Activated CD4-positive, CD25-positive, alpha-beta regulatory T cell treated with anti-CD3 and anti-CD28 coated beads, Interleukin-2, amount 50 U/mL, for 16 hours (primary cell): ENCODE measurements around the gene HPX.

Experiments used
- DNase-seq: peaks from one replicate; pipeline ENCODE4 v3.0.0-alpha.2; 2020; ENCODE audit warnings: low read depth, low spot score

The HPX gene

DNA sequence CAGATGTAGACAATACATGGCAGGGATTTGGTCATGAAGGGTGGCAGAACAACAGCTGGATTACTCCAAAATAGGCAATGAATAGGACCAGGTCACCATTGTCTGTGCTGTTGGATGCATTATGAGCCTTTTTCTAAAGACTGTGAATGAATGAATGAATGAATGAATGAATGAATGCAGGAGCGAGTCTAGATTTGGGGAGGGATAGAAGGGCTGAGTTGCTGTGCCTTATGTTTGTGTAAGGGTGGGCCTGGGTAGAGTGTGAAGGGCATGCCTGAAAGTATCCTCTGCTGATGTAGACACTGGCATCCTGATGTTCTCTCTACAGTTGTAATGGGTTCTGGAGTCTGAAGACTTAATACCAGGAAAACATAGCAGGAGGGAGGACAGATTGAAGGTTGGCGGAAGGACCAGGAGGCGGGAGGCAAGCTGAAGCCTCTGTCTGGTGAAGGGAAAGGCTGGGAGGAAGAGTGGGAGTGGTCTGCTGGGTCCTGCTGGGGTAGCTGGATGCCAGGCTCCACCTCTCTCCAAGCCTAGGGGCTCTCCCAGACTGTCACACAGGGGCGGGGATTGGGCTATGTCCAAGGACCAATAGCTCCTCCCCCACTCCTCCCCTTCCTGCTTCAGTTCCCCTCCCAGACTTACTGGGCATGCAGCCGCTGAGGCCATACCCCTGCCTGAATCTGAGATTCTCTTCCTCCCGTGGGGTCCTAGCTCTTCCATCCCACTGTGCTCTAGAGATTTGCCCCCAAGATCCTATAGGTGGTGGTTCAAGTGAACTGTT, 28.1 kb upstream of the HPX start:
- DNase-seq = no peak

DNA sequence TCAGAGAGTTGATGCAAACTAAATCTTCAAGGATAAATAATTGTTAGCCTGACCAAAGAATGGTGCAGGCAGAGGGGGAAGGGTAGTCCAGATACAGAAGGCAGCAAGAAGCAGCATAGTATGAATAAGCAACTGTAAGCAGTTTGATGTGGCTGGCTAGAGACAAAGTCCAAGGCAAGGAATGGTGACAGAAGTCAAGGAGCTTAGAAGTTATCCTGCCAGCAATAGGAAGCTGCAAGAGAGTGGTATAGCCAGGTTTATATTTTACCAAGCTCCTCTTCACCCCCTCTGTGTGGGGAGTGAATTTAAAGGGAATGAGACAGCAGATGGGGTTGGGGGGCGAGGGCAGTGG, 18.3 kb upstream of the HPX start:
- no peak for DNase-seq

DNA sequence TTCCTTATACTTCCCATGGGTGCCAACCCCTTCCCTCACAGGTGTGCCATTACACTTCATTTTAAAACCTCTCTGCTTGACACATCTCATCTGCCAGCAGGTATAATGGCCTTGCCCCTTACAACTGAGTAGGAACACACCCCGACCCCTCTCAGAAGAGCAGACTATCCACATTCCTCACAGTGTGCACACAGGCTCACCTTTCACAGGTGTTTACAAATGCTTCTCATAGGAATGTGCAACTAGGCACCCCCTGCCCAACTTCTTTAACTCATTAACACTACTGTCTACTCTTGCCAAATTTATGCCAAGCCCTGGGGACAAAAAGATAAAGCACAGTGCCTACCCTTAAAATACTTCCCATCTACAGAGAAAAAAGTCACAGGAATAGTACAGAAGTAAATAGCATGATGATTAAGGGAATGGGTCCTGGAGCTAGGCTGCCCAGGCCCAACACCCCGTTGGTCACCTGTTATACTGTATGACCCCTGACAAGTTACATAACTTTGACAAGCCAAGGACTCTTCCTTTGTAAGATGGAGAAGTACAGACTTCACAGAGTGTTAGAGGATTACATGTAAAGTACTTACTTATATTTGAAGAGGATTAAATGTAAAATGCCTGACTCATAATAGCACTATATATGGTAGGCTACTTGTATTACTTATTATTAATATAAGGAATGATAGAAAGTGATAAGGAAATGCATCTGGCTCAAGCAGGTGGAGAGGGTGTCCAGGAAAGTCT, 17.7 kb upstream of the HPX start:
- DNase-seq = no peak

DNA sequence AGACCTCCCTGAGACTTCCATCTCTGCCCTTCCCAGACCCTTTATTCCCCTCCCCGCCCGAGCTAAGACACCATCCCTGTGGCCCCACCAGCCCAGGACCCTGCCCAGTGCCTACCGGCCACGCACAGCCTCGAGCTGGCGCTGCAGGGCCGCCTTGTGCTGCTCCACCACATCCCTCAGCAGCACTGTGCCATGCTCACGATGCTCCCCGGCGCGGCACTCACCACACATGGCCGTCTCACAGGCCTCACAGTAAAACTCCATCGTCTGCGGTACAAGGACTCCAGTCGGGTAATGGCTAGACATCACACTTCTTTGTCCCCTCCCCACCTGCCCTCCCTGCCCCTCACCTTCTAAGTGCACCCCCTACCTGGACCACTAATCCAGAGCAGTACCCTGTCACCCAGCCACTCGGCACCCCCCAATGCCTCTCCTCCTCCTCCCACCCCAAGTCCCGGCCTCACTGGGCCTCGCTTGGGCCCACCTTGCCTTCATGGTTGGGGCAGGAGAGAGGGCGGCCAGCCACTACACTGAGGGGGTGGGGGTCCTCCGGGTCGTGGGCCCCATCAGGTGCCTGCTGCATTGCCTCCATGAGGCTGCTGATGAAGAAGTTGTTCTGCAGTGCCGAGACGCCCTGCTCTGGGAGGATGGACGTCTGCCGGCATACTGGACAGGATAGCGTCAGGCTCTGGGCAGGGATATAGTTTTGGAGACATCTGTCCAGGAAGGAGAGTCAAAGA, 17.0 kb upstream of the HPX start:
- DNase-seq = no peak

DNA sequence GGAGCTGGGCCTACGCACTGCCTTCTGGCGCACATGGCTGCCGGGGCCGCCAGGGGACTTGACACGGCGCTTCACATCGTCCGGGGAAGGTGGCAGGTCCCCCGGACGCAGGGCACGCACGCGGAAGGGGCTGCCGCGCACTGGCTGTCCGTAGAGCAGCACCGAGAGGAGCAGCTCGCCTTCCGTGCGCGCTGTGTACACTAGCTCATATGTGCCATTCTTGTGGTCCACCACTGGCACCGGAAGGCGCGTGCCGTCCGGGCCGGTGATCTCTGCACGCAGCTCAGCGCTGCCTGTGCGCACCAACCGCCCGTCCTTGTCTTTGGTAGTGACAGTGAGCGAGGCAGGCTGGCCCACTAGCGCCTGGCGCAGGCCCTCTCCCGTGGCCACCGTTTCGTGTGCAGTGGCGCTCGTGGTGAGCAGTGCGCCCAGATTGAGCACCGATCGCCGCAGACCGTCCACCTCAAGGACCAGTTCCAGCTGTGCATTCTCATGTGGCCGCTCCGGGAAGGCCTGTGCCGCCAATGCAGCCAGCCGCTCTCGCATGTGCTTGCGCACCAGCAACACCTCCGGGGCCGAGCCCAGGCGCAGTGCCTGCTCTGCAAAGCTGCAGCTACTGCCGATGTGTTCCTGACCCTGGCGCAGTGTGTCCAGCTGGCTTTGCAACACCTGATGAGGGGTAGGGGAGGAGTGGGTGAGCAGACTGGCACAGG, 15.7 kb upstream of the HPX start:
- DNase-seq = no peak

DNA sequence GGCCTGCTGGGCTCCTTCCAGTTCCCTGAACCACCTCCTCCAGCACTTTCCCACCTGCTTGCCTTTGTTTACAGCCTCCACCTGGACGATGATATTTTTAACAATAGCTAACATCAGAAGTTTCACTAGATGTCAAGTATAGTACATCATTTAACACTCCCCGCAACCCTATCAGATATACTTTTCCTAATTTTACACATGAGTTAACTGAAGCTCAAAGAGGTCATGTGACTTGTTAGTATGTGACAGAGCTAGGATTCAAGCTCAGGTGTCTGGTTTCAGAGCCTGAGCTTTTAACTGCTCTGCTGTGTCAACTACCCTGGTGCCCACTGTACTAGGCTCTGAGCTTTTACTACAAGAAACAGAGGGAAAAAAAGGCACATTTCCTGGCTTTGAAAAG, 14.3 kb upstream of the HPX start:
- no peak for DNase-seq

DNA sequence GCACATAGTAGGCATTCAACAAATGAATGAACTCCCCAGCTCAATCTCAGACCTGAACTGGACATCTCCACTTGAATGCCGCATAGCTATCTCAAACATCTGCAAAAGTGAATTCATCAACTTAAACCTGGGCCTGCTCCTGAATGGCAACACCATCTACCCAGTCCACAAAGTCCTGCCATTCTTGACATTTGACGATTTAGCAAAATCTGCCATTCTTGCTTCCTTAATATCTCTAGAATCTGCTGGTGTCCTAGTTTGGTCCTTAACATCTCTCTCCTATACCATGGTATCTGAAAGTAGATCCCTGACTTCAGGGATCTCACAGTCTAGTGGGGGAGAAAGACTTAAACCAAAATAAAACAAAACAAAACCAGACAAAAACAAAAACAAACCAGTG, 12.4 kb upstream of the HPX start:
- no peak for DNase-seq

DNA sequence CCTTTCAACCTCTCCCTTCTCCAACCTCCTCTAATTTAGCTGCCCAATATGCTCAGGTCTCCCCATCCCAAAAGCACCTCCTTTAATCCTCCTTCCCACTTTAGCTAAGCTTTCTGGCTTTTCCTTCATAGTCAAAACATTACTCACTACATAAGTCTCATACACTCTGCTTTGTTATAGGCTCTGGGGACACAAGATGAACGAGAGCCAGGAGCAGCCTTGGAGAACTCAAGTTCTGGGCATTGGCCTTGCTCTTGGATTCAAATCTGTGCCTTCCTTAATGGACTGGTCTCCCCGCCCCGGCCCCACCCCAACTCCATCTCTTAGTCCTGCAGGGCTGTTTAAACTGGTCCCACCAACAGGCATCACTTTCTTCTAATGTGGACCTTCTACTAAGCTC, 11.4 kb upstream of the HPX start:
- DNase-seq = no peak

DNA sequence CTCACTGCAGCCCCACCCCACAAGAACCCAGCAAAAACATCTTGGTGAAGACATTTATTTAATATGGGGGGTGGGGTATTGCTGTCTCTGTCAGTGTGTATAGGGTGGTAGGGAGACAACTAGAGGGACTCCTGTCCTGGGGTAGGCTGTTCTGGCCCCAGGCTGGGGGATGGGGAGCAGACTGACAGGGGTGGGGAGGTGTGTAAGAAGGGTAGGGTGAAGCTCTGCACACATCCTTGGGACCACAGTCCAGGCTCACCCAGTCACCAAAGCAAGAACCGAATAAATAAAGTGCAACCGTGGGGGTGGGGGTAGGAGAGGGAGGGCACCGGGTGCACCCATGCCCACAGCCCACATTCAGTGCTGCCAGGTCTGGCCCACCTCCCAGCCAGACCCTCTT, 7.8 kb upstream of the HPX start:
- DNase-seq = no peak

DNA sequence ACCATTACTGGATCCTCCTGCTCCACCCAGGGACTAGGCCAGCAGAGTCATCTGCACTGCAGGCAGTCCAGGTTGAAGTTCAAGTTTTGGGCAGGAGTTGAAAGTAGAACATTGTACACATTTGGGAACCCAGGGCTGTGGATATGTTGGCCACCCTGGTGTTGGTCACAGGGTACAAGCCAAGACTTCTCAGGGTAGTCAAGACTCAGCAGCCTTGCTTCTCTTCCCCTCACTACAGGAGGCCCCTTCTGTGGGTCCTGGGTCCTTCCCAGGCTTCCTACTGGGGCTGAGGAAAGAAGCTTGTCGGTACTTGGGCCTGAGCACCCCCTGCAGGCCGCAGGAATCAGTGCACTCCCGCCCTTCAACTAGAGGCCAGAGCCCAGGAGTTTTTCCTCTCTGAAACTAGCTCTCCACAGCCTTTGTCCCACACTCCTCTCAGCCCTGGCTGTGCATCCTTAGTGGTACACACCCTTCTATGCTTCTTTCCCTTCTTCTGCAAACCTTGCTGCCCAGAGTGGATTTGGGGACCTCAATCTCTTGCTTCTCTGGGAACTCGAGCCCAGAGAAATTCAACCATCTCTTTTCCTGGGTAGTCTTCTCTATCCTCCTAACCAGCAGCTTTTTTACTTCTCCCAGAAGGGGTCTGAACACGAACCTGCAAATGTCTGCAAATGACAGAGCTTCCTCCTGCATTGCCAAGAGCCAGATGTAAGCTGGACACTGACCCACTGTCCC, 2.6 kb upstream of the HPX start:
- peak; percentile 12 for DNase-seq

DNA sequence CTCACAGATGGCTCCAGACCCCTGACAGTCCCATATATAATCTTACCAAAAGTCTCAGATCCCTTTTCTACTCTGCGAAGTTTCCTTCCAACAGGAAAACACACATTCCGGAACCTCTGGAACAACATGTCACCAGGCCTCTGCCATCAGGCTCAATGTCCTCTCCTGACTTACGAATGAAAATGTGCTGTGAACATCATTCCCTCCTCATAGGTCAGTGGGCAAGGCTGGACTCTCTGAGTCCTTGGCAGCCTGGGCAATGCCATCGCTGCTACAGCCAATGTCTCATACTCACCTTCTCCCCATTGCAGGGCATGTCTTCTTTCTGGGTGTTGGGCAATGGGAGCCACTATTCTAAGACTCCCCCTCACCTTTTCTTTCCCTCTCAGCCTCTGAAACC, 1.7 kb upstream of the HPX start:
- DNase-seq = no peak

DNA sequence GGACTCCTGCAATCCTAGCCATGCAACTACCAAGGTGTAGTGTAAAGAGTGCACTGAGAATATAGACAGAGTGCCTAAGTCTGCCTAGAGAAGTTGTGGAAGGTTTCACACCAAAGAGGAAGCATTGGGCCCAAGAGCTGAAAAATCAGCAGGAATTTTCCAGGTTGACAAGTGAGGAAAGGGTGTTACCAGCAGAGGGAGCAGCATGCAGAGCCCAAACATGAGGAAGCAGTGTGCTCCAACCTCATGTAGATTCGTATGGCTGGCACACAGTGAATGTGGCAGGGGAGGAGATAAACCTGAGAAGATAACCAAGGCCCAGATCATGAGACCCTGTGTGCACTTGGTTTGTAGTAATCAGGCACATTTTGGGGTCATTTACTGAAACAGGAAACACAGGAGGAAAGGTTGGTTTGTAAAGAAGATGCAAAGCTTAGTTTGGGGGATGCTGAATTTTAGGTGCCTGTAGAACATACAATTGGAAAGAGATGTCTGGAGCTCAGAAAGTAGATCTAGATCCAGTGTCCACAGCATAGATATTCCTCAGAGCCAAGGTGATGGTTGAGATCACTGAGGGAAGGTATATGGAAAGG, 1.7 kb downstream of the HPX start:
- DNase-seq = no peak

DNA sequence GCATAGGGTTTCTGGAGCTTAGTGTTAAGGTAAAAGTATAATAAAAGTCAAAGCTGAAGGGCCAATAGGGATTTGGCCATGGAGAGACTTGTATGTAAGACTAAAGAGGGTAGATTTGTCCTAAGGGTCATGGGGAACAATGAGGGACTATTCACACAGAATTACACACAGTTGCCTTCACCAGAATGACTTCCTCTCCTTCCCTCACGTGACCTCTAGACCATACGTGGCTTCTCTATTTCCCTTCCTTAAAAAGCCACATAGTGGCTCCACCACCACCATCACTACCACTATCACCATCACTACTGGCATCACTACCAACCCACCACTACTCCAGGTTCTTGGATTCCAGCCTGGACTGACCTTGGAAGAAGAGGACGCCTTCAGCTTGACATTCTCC, 2.8 kb downstream of the HPX start:
- no peak for DNase-seq

DNA sequence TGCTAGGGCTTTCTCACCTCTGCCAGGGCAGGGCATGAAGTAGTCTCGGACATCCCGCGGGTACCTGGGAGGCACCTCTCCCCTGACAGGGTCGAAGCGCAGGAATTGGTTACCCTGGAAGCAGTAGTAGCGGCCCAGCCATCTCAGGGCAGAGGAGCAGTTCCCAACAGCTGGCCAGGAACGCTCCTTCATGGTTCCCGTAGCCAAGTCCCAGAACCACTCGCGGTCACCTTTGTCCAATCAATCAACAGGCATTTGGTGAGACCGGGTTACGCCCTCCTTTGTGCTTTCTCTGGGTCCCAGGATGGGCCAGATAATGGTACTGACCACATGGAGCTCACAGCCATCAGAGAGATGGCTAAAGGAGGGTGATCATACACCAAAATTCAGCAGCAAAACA, 3.4 kb downstream of the HPX start:
- no peak for DNase-seq

DNA sequence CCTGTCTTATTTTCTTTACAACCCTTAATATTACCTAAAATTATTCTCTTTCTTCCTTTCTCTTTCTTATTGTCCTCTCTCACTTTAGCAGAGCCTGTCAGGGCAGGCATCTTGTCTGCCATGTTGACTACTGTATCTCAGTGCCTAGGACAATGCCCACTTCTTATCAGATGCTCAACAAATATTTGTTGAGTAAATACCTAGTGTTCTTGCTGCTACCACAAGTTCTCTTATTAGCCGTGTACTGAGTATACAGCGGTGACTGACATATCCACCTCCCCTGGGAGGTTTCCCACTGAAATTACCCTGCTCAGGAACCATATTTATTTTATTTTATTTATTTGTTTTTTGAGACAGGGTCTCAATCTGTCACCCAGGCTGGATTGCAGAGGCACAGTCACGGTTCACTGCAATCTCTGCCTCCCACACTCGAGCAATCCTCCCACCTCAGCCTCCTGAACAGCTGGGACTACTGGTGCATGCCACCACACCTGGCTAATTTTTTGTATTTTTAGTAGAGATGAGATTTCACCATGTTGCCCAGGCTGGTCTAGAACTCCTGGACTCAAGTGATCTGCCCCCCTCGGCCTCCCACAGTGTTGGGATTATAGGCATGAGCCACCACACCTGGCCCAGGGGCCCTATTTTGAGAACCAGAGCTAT, 6.7 kb downstream of the HPX start:
- DNase-seq = no peak

DNA sequence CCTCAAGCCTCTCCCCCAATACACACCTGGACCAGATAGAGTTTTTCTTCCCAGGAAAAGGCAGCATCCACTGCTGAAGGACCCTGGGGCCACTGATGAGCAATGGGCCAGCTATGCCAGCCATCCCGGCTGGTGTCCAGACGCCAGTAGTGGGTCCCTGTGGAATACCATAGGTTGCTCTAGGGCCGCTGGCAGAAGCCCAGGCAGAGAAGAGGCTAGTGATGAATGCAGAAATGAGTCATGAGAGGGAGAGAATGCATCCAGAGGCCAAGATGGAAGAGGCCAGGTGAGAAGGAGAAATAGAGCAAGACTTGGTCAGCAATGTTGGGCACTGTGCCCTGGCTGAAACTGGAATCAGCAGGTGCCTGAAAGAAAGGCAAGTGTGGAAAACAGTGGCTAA, 8.9 kb downstream of the HPX start:
- DNase-seq = no peak

DNA sequence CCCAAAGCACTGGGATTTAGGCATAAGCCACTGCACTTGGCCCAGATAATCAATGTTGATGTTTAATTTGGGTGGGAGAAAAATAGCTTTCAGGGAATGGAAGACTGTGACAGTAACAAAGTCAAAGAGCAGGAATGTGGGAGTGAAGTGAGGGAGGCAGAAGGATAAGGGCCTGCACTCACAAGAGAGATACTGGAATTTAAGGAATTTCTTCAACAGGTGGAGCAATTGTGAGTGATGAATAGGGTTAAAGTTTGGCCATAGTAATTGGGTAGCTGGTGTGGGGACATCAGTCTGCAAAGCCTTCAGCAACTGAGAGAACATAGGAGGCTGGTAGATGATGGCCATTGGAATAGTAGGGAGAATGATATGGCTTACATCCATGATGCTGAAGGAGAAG, 13.3 kb downstream of the HPX start:
- no peak for DNase-seq

DNA sequence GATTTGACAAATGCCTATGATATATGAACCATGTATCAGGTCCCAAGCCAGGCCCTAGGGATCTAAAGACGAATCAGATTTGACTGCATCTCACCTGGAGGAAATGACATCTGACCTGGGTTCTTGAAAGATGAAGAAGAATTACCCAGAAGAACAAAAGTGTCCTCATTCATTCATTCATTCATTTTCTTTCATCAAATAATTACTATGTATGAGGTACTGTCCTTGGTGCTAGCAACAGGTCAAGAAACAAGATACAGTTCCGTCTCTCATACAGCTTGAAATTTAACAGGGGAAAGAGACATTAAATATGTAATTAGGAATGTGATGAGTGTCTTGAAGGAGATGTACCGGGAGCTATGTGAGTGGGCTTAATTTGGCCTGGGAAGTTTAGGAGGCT, 20.1 kb downstream of the HPX start:
- DNase-seq = no peak

DNA sequence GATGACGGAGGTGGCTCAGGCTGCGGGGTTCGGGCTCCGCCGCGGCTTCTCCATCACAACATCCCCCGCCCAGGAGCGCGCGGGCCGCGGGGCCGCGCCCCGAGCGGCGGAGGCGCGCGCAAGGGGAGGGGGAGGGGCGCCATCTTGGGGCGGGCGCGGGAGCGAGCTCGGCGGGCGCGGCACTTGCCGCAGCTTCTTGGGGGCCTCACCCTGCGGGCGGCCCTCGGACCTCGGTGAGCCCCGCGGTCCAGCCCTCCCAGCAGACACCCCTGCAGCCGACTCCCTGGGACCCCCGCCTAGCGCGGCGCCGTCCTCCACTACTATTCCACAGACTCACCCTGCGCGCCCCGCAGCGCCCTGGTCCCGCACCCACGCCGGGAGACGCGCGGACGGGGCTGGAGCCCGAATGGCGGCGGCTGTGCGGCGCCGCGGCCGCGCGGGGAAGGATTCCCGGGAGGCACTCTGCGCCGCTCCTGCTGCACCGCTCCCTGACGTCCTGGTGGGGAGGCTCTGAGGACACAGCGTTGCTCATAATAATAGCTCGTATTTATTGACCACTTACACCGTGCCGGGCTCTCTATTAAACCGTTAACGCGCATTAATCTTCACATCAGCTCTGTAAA, 21.7 kb downstream of the HPX start, which contains the start of gene APBB1:
APBB1 (minus strand) TSS at position 86 of the 623 bp plus-strand sequence. CDS start 7,747 bp downstream, outside the sequence.
- DNase-seq = peak; percentile 40

DNA sequence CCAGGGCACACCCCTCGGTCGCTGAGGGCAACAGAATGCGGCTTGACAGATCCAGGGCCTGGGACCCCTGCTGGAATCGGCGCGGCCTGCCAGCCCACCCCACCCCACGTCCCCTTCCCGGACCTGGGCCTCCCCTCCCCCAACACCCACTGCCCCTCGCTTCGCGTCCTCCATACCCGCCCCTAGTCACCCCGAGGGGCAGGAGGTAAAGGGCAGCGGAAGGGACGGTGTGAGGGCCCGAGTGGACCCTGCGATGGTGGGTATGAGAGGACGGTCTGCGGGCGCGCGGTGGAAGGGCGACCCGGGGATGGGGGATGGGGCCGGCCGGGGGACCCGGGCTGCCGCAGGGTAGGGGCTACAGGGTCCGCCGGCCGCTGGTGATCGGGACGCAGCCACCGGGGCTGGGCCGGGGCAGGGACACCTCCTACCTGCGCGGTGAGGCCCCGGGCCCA, 22.2 kb downstream of the HPX start:
- DNase-seq = no peak
